ENCODE measurements around the gene P3H1.

DNA sequence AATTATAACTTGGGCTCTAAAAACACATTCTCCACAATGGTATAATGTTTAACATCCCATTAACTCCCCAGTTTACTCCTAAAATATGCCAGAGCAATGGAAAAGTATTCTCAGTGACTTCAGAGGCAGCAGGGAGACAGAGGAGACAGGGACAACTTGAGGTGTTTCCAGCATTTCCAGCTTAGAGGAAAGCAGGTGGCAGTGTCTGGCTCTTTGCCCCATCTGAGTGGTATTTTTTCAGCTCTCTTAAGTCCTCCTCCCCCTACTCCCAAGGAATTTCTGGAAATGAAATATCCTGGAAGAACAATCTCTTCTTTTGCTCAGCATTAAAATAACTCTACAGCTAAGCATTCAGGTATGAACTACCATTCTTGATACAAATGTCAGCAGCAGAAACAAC is 39.3 kb upstream of the P3H1 start:
- TF ChIP-seq TAF1 (IDR thresholded peaks at IDR 0.05; ENCODE audit: borderline replicate concordance, insufficient read depth, low read length) (no peak), POLR2AphosphoS5 (IDR thresholded peaks at IDR 0.05; ENCODE audit: low read depth, low read length) (no peak), REST (IDR thresholded peaks at IDR 0.05; ENCODE audit: insufficient read depth in 1 of 2, low read depth in 2 of 2, low read length in 2 of 2) (no peak)

Data from PFSK-1 (cell line).